Lower lobe of right lung (tissue), 1 donor: ENCODE results near the gene RPH3AL. TPM values are rescaled to one million over a fixed set of nuclear protein-coding genes. Genes with fewer than 3 reads are reported as not detected.

Experiments used
- total RNA-seq: library from RNA; stranded (reverse); fragmentation: NEBNext Ultra II Directional; extraction: Animal tissue kit (Norgen Biotek cat#: 25700); gene quantifications from one replicate; pipeline ENCODE4 v1.2.1, GENCODE V29; 2021
- donor health status: DM: no; HTN: yes; CAD: no; lungs with severe emphysema.

The RPH3AL gene
- total RNA-seq, 1 donor from 2014 or later = 38.7 TPM

Other genes with a start within 250 kb of the RPH3AL start
- not detected for gene SCGB1C2, start 215.2 kb downstream of the RPH3AL start, total RNA-seq
- gene DOC2B, start 171.2 kb downstream of the RPH3AL start, total RNA-seq = 6.2 TPM
- gene RFLNB, start 93.1 kb upstream of the RPH3AL start, total RNA-seq = 22.1 TPM